Transverse colon (tissue), 4 donors: ENCODE data around the gene KTN1.

Source experiments
- EP300 ChIP-seq: sonication (generic); formaldehyde crosslinking; IDR thresholded peaks from one replicate; pipeline ENCODE4 v1.6.1; 2017; ENCODE audit warnings: antibody characterized with exemption, low read depth
- POLR2A ChIP-seq: fragments of 450-650 bp; IDR thresholded peaks from one replicate; pipeline ENCODE4 v1.6.1; 2016; ENCODE audit warnings: antibody characterized with exemption, mild to moderate bottlenecking, moderate library complexity
- POLR2AphosphoS5 ChIP-seq, 3 donors: sonication (generic); formaldehyde crosslinking; IDR thresholded peaks; one replicate each; pipeline ENCODE4 v1.6.1; 2016; ENCODE audit warnings: antibody characterized with exemption in 3 of 3
- TF ChIP-seq, protein P1 (sequence below), 5 experiments: fragments of 200-600 bp in 3 of 5; fragments of 450-650 bp in 2 of 5; sonication (generic) in 3 of 5; IDR thresholded peaks; 1 replicate in 2 of 5; 2 replicates in 3 of 5; pipeline ENCODE4 v1.5.1; 2016 to 2017; ENCODE audit warnings: antibody characterized with exemption in 5 of 5, inconsistent platforms in 3 of 5, mild to moderate bottlenecking in 2 of 5, moderate library complexity in 1 of 5

DNA sequence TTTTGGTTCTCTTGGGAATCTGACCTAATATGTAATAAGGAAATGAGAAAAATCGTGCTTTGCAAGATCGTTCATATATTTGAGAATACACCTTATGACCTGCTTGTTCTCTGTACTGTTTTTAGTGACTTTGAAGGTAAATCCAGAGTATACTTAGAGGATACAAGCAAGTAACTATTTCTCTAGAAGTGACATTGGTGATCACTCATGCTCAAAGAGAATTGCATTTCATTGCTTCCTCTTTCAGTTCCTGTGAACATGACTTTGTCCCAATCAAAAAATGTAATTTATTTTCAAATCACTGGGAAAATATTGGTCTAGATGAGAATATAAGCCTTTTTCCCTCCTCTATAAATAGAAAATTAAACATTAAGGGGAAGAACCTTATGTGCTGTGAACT lies 2.7 kb downstream of the KTN1 start:
- TF ChIP-seq, protein P1, sequence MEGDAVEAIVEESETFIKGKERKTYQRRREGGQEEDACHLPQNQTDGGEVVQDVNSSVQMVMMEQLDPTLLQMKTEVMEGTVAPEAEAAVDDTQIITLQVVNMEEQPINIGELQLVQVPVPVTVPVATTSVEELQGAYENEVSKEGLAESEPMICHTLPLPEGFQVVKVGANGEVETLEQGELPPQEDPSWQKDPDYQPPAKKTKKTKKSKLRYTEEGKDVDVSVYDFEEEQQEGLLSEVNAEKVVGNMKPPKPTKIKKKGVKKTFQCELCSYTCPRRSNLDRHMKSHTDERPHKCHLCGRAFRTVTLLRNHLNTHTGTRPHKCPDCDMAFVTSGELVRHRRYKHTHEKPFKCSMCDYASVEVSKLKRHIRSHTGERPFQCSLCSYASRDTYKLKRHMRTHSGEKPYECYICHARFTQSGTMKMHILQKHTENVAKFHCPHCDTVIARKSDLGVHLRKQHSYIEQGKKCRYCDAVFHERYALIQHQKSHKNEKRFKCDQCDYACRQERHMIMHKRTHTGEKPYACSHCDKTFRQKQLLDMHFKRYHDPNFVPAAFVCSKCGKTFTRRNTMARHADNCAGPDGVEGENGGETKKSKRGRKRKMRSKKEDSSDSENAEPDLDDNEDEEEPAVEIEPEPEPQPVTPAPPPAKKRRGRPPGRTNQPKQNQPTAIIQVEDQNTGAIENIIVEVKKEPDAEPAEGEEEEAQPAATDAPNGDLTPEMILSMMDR (IDR thresholded peaks at IDR 0.05) = no peak
- TF ChIP-seq EP300 = no peak
- TF ChIP-seq POLR2AphosphoS5 (IDR thresholded peaks at IDR 0.05) = no peak
- no peak for TF ChIP-seq POLR2A
